22Rv1 (cell line): ENCODE data around the gene ENAH.

Experiments used
- H3K27ac ChIP-seq: fragments of 450-650 bp; 2 replicates; pipeline ENCODE4 v1.5.1; 2017
- CTCF ChIP-seq: fragments of 450-650 bp; IDR thresholded peaks from 2 replicates; pipeline ENCODE4 v1.5.1; 2017; ENCODE audit warnings: mild to moderate bottlenecking
- ZFX ChIP-seq: fragments of 450-650 bp; IDR thresholded peaks from 2 replicates; pipeline ENCODE4 v1.6.1; 2017; ENCODE audit warnings: antibody characterized with exemption, borderline replicate concordance

The ENAH gene

GRCh38 chr1:225461533-225462428 lies 191.1 kb downstream of the ENAH start:
- TF ChIP-seq CTCF (no peak), ZFX (no peak)
- no peak overlapping the region for H3K27ac ChIP-seq

- no peak overlapping the region for H3K27ac ChIP-seq
- TF ChIP-seq CTCF, result no peak
- no peak for TF ChIP-seq ZFX
Measured at GRCh38 chr1:225460737-225461532, 192.0 kb downstream of the ENAH start.

GRCh38 chr1:225460021-225460736 lies 192.7 kb downstream of the ENAH start:
- H3K27ac ChIP-seq, result no peak overlapping the region
- no peak for TF ChIP-seq ZFX
- TF ChIP-seq CTCF, result no peak

GRCh38 chr1:225458222-225458631 lies 194.7 kb downstream of the ENAH start:
- TF ChIP-seq CTCF (no peak), ZFX (no peak)
- H3K27ac ChIP-seq, result no peak overlapping the region

GRCh38 chr1:225454733-225455132 lies 198.2 kb downstream of the ENAH start:
- TF ChIP-seq ZFX (no peak), CTCF (no peak)
- peak overlapping the region; percentile 83 for H3K27ac ChIP-seq

GRCh38 chr1:225453797-225454648 lies 198.9 kb downstream of the ENAH start:
- peak overlapping the region; percentile 83 for H3K27ac ChIP-seq
- no peak for TF ChIP-seq CTCF
- TF ChIP-seq ZFX, result no peak
